HepG2 (cell line): ENCODE measurements around the gene HMG20B. TPM values are rescaled to one million over a fixed set of nuclear protein-coding genes. Genes with fewer than 3 reads are reported as not detected.

Experiments
- FOXM1 ChIP-seq: sonication (generic); formaldehyde crosslinking; IDR thresholded peaks from 2 replicates; pipeline ENCODE4 v1.5.0; 2020; ENCODE audit warnings: missing genetic modification reagents
- PHF8 ChIP-seq: sonication (generic); formaldehyde crosslinking; IDR thresholded peaks from 2 replicates; pipeline ENCODE4 v1.5.0; 2020; ENCODE audit warnings: missing genetic modification reagents
- RARG ChIP-seq: sonication (generic); formaldehyde crosslinking; IDR thresholded peaks from 2 replicates; pipeline ENCODE4 v1.4.0; 2020; ENCODE audit warnings: low read depth, mild to moderate bottlenecking, missing genetic modification reagents
- SALL1 ChIP-seq: sonication (generic); formaldehyde crosslinking; IDR thresholded peaks from 2 replicates; pipeline ENCODE4 v1.8.0; 2022; ENCODE audit warnings: mild to moderate bottlenecking, missing genetic modification reagents
- SIN3B ChIP-seq: fragments of 150-350 bp; IDR thresholded peaks from 2 replicates; pipeline ENCODE4 v1.6.1; 2014; ENCODE audit warnings: low read length
- SPEN ChIP-seq: sonication (generic); formaldehyde crosslinking; IDR thresholded peaks from 2 replicates; pipeline ENCODE4 v1.5.1; 2020; ENCODE audit warnings: low read depth, mild to moderate bottlenecking, missing genetic modification reagents
- TRIM24 ChIP-seq: sonication (generic); formaldehyde crosslinking; IDR thresholded peaks from 2 replicates; pipeline ENCODE4 v1.8.0; 2022; ENCODE audit warnings: mild to moderate bottlenecking, missing genetic modification reagents
- ZBTB3 ChIP-seq: sonication (generic); formaldehyde crosslinking; IDR thresholded peaks from 2 replicates; pipeline ENCODE4 v1.4.0; 2020; ENCODE audit warnings: low read depth, mild to moderate bottlenecking, moderate library complexity, missing genetic modification reagents, borderline replicate concordance
- ZFP36 ChIP-seq: fragments of 150-350 bp; IDR thresholded peaks from 2 replicates; pipeline ENCODE4 v1.6.1; 2018; ENCODE audit warnings: borderline replicate concordance, low read length, low read depth; ENCODE audit not compliant: partially characterized antibody
- ZFP90 ChIP-seq: sonication (generic); formaldehyde crosslinking; IDR thresholded peaks from 2 replicates; pipeline ENCODE4 v1.8.0; 2022; ENCODE audit warnings: missing genetic modification reagents, mild to moderate bottlenecking, inconsistent platforms, borderline replicate concordance
- ZNF253 ChIP-seq: sonication (generic); formaldehyde crosslinking; IDR thresholded peaks from 2 replicates; pipeline ENCODE4 v1.8.0; 2022; ENCODE audit warnings: mild to moderate bottlenecking, missing genetic modification reagents, borderline replicate concordance
- ZNF263 ChIP-seq: sonication (generic); formaldehyde crosslinking; IDR thresholded peaks from 2 replicates; pipeline ENCODE4 v1.4.0; 2020; ENCODE audit warnings: missing genetic modification reagents
- ZNF558 ChIP-seq: sonication (generic); formaldehyde crosslinking; IDR thresholded peaks from 2 replicates; pipeline ENCODE4 v1.9.0; 2022; ENCODE audit warnings: mild to moderate bottlenecking, missing genetic modification reagents, borderline replicate concordance
- ZNF598 ChIP-seq: sonication (generic); formaldehyde crosslinking; IDR thresholded peaks from 2 replicates; pipeline ENCODE4 v1.5.1; 2020; ENCODE audit warnings: mild to moderate bottlenecking, missing genetic modification reagents, borderline replicate concordance
- ZNF614 ChIP-seq: IDR thresholded peaks from 2 replicates; pipeline ENCODE4 v1.6.1; 2018; ENCODE audit warnings: missing biosample characterization, missing genetic modification reagents, inconsistent platforms, borderline replicate concordance
- ZNF773 ChIP-seq: sonication (generic); formaldehyde crosslinking; IDR thresholded peaks from 2 replicates; pipeline ENCODE4 v1.4.0; 2020; ENCODE audit warnings: missing genetic modification reagents, borderline replicate concordance
- polyA plus RNA-seq, 8 experiments: library from polyadenylated mRNA; depleted of rRNA in 3 of 8; stranded (reverse) in 7 of 8; unstranded in 1 of 8; fragments of >200 nt; fragmentation: Illumina TruSeq in 4 of 8; extraction: Trizol in 4 of 8; gene quantifications; 2 replicates each; pipeline versions ENCODE4 v1.2.1 to v1.2.3, GENCODE V29; 2011 to 2016; ENCODE audit warnings: low read depth in 4 of 8, missing spikeins in 1 of 8, mixed read lengths in 1 of 8; ENCODE audit not compliant: insufficient read depth in 1 of 8
- total RNA-seq, 5 experiments: library from RNA; depleted of rRNA; stranded (reverse); fragments of >200 nt; fragmentation: Illumina TruSeq; extraction: Trizol; gene quantifications; 2 replicates each; pipeline ENCODE4 v1.2.3, GENCODE V29; 2016; ENCODE audit warnings: low read depth in 1 of 5
- TF ChIP-seq, protein P1 (sequence below): sonication (generic); formaldehyde crosslinking; IDR thresholded peaks from 2 replicates; pipeline ENCODE4 v1.8.1; 2023; ENCODE audit warnings: mild to moderate bottlenecking, inconsistent platforms, moderate library complexity, missing genetic modification reagents, borderline replicate concordance
- TF ChIP-seq, protein P2 (sequence below): sonication (generic); formaldehyde crosslinking; IDR thresholded peaks from 2 replicates; pipeline ENCODE4 v1.8.0; 2022; ENCODE audit warnings: missing genetic modification reagents, mild to moderate bottlenecking, moderate library complexity, borderline replicate concordance
- TF ChIP-seq, protein P3 (sequence below): sonication (generic); formaldehyde crosslinking; IDR thresholded peaks from 2 replicates; pipeline ENCODE4 v1.5.0; 2020; ENCODE audit warnings: missing genetic modification reagents
- TF ChIP-seq, protein P4 (sequence below): sonication (generic); formaldehyde crosslinking; IDR thresholded peaks from 2 replicates; pipeline ENCODE4 v1.5.0; 2020; ENCODE audit warnings: missing genetic modification reagents
- TF ChIP-seq, protein P5 (sequence below): sonication (generic); formaldehyde crosslinking; IDR thresholded peaks from 2 replicates; pipeline ENCODE4 v1.5.1; 2020; ENCODE audit warnings: missing genetic modification reagents, mild to moderate bottlenecking, borderline replicate concordance

The HMG20B gene
- total and polyA plus RNA-seq, 2 of the 13 experiments (the other 11 are each of a cell fraction or from before 2014, with no cell fraction given) = 23.9 to 29.2 TPM

DNA sequence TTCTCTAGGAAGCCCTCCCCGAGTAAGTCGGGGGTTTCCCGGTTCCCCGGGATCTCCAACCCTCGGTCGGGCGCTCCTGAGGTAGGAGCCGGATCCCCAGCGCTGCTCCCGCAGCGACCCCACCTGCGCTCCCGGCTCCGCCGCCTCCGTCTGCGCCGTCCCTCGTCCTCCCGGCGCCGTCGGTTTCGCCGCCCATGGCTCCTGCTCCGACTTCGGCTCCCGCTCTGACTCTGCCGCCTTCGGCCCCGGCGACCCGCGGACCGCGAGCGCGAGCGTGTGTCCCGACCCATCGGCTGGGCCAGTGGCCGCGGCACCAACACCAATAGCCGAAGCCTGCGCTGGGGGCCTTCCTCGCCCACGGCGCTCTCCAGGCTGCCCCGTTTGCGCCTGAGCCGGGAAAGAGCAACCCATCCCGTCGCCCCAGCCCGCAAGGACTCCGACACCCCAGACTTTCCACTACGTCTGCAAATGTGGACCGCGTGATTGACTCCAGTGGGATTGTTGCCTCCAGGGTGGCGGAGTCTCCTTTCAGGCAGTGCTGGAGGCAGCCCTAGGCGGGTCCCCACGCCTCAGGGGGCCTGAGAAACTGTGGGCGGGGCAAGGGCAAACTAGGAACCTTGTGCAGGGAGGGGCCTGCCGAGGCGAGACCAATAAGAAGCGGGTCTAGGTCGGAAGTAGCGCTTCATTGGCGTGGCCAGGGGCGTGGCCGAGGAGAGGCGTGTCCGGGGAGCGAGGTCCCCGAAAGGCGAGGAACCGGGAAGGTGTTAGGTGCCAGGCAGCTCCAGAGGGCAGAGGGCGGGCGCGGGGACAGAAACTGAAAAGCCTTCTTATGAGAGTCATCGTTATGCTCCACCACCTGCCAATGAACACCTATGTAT is 54.0 kb downstream of the HMG20B start, which contains the start of gene CACTIN (continued):
- TF ChIP-seq, protein P1, sequence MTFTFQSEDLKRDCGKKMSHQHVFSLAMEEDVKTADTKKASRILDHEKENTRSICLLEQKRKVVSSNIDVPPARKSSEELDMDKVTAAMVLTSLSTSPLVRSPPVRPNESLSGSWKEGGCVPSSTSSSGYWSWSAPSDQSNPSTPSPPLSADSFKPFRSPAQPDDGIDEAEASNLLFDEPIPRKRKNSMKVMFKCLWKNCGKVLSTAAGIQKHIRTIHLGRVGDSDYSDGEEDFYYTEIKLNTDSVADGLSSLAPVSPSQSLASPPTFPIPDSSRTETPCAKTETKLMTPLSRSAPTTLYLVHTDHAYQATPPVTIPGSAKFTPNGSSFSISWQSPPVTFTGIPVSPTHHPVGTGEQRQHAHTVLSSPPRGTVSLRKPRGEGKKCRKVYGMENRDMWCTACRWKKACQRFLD (CRISPR knock-in tag) = no peak
- no peak for TF ChIP-seq ZFP36
- peak; percentile 98 for TF ChIP-seq SPEN (CRISPR knock-in tag)
- TF ChIP-seq ZNF253 (CRISPR knock-in tag) = peak; percentile 28; the same call in 1 of the 2 replicates
- TF ChIP-seq RARG = no peak
- TF ChIP-seq SALL1 = peak; percentile 89
- peak; percentile 85; the same call in 1 of the 2 replicates for TF ChIP-seq ZBTB3 (CRISPR knock-in tag)
- no peak for TF ChIP-seq ZNF773
- TF ChIP-seq SIN3B = peak; percentile 93
- TF ChIP-seq, protein P2, sequence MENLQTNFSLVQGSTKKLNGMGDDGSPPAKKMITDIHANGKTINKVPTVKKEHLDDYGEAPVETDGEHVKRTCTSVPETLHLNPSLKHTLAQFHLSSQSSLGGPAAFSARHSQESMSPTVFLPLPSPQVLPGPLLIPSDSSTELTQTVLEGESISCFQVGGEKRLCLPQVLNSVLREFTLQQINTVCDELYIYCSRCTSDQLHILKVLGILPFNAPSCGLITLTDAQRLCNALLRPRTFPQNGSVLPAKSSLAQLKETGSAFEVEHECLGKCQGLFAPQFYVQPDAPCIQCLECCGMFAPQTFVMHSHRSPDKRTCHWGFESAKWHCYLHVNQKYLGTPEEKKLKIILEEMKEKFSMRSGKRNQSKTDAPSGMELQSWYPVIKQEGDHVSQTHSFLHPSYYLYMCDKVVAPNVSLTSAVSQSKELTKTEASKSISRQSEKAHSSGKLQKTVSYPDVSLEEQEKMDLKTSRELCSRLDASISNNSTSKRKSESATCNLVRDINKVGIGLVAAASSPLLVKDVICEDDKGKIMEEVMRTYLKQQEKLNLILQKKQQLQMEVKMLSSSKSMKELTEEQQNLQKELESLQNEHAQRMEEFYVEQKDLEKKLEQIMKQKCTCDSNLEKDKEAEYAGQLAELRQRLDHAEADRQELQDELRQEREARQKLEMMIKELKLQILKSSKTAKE = no peak; the same call in 1 of the 2 replicates
- peak; percentile 28; the same call in 1 of the 2 replicates for TF ChIP-seq ZNF263 (CRISPR knock-in tag)
- TF ChIP-seq ZNF598 = 0 out of 2 replicates have a peak, but pooled peaks have one; percentile 38
- TF ChIP-seq, protein P3, sequence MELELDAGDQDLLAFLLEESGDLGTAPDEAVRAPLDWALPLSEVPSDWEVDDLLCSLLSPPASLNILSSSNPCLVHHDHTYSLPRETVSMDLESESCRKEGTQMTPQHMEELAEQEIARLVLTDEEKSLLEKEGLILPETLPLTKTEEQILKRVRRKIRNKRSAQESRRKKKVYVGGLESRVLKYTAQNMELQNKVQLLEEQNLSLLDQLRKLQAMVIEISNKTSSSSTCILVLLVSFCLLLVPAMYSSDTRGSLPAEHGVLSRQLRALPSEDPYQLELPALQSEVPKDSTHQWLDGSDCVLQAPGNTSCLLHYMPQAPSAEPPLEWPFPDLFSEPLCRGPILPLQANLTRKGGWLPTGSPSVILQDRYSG (CRISPR knock-in tag) = no peak
- peak; percentile 93 for TF ChIP-seq PHF8 (CRISPR knock-in tag)
- TF ChIP-seq, protein P4, sequence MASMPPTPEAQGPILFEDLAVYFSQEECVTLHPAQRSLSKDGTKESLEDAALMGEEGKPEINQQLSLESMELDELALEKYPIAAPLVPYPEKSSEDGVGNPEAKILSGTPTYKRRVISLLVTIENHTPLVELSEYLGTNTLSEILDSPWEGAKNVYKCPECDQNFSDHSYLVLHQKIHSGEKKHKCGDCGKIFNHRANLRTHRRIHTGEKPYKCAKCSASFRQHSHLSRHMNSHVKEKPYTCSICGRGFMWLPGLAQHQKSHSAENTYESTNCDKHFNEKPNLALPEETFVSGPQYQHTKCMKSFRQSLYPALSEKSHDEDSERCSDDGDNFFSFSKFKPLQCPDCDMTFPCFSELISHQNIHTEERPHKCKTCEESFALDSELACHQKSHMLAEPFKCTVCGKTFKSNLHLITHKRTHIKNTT (CRISPR knock-in tag) = no peak
- TF ChIP-seq ZFP90 (CRISPR knock-in tag) = no peak
- no peak for TF ChIP-seq ZNF558 (CRISPR knock-in tag)
- TF ChIP-seq, protein P5, sequence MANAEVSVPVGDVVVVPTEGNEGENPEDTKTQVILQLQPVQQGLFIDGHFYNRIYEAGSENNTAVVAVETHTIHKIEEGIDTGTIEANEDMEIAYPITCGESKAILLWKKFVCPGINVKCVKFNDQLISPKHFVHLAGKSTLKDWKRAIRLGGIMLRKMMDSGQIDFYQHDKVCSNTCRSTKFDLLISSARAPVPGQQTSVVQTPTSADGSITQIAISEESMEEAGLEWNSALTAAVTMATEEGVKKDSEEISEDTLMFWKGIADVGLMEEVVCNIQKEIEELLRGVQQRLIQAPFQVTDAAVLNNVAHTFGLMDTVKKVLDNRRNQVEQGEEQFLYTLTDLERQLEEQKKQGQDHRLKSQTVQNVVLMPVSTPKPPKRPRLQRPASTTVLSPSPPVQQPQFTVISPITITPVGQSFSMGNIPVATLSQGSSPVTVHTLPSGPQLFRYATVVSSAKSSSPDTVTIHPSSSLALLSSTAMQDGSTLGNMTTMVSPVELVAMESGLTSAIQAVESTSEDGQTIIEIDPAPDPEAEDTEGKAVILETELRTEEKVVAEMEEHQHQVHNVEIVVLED = peak; percentile 91
- TF ChIP-seq ZNF614 = peak; percentile 76; the same call in 1 of the 2 replicates
- no peak for TF ChIP-seq FOXM1
- no peak for TF ChIP-seq TRIM24 (CRISPR knock-in tag)
